HEK293 (cell line): ENCODE data around the gene ISOC1.

Experiments
- CTCF ChIA-PET: fragments of 350-600 bp; formaldehyde crosslinking; extraction: SDS; loops from one replicate; lab custom pipeline; 2021; ENCODE audit warnings: antibody characterized with exemption; lab: Yijun Ruan, JAX
- POLR2A ChIA-PET: fragments of 300-600 bp; formaldehyde crosslinking; extraction: SDS; loops from one replicate; lab custom pipeline; 2020; ENCODE audit warnings: antibody characterized with exemption, inconsistent platforms; lab: Yijun Ruan, JAX
- H3K27ac ChIP-seq: fragments of 200-500 bp; sonication (Bioruptor generic); 2 replicates; pipeline ENCODE4 v1.5.1; 2014; ENCODE audit warnings: low read depth, low read length, control low read depth, inconsistent platforms; ENCODE audit errors: extremely low read depth
- H3K36me3 ChIP-seq, 2 experiments: fragments of 200-500 bp in 1 of 2; sonication (Bioruptor generic) in 1 of 2; 1 replicate in 1 of 2; 2 replicates in 1 of 2; pipeline ENCODE4 v1.5.1; 2014 to 2017; ENCODE audit warnings: inconsistent platforms in 2 of 2, low read length in 2 of 2; ENCODE audit not compliant: control insufficient read depth in 2 of 2, insufficient read depth in 1 of 2
- H3K4me1 ChIP-seq: fragments of 200-500 bp; sonication (Bioruptor generic); 2 replicates; pipeline ENCODE4 v1.5.1; 2014; ENCODE audit warnings: mild to moderate bottlenecking, low read length, inconsistent platforms; ENCODE audit not compliant: control insufficient read depth, insufficient read depth
- H3K4me3 ChIP-seq: 2 replicates; pipeline ENCODE4 v1.5.1; 2011; ENCODE audit warnings: low read depth, mild to moderate bottlenecking, control low read depth, low read length, moderate library complexity
- H3K9me3 ChIP-seq: fragments of 200-500 bp; sonication (Bioruptor generic); 2 replicates; pipeline ENCODE4 v1.5.1; 2014; ENCODE audit warnings: low read depth, low read length, inconsistent platforms; ENCODE audit not compliant: control insufficient read depth, insufficient read depth
- FEZF1 ChIP-seq: fragments of 450-650 bp; formaldehyde crosslinking; IDR thresholded peaks from 2 replicates; pipeline ENCODE4 v1.5.1; 2016; ENCODE audit warnings: missing biosample characterization, missing genetic modification characterization
- HOXD13 ChIP-seq: sonication (generic); formaldehyde crosslinking; IDR thresholded peaks from 2 replicates; pipeline ENCODE4 v1.8.0; 2022; ENCODE audit warnings: missing genetic modification reagents, borderline replicate concordance
- INSM2 ChIP-seq: fragments of 450-650 bp; formaldehyde crosslinking; IDR thresholded peaks from 2 replicates; pipeline ENCODE4 v1.5.1; 2016; ENCODE audit warnings: missing biosample characterization, missing genetic modification characterization
- KLF1 ChIP-seq: fragments of 450-650 bp; formaldehyde crosslinking; IDR thresholded peaks from 2 replicates; pipeline ENCODE4 v1.5.1; 2016; ENCODE audit warnings: missing biosample characterization, missing genetic modification characterization
- KLF17 ChIP-seq: fragments of 450-650 bp; formaldehyde crosslinking; IDR thresholded peaks from 2 replicates; pipeline ENCODE4 v1.5.1; 2016; ENCODE audit warnings: missing biosample characterization, missing genetic modification characterization
- PRDM2 ChIP-seq: fragments of 450-650 bp; formaldehyde crosslinking; IDR thresholded peaks from 2 replicates; pipeline ENCODE4 v1.5.1; 2016; ENCODE audit warnings: missing biosample characterization, missing genetic modification characterization, borderline replicate concordance
- PRDM4 ChIP-seq: fragments of 450-650 bp; formaldehyde crosslinking; IDR thresholded peaks from 2 replicates; pipeline ENCODE4 v1.5.1; 2017; ENCODE audit warnings: missing biosample characterization, missing genetic modification characterization
- ZBTB20 ChIP-seq: fragments of 450-650 bp; formaldehyde crosslinking; IDR thresholded peaks from 2 replicates; pipeline ENCODE4 v1.5.1; 2016; ENCODE audit warnings: missing biosample characterization, missing genetic modification characterization
- ZEB2 ChIP-seq: fragments of 450-650 bp; formaldehyde crosslinking; IDR thresholded peaks from 2 replicates; pipeline ENCODE4 v1.5.1; 2016; ENCODE audit warnings: missing biosample characterization, missing genetic modification characterization
- ZNF114 ChIP-seq: fragments of 450-650 bp; formaldehyde crosslinking; IDR thresholded peaks from 2 replicates; pipeline ENCODE4 v1.5.0; 2017; ENCODE audit warnings: missing biosample characterization, missing genetic modification characterization
- ZNF140 ChIP-seq: fragments of 450-650 bp; formaldehyde crosslinking; IDR thresholded peaks from 2 replicates; pipeline ENCODE4 v1.5.1; 2016; ENCODE audit warnings: missing biosample characterization, missing genetic modification characterization
- ZNF26 ChIP-seq: fragments of 450-650 bp; formaldehyde crosslinking; IDR thresholded peaks from 2 replicates; pipeline ENCODE4 v1.5.1; 2016; ENCODE audit warnings: missing biosample characterization, missing genetic modification characterization
- ZNF302 ChIP-seq: fragments of 450-650 bp; formaldehyde crosslinking; IDR thresholded peaks from 2 replicates; pipeline ENCODE4 v1.5.1; 2016; ENCODE audit warnings: missing biosample characterization, missing genetic modification characterization, low read depth
- ZNF37A ChIP-seq: fragments of 450-650 bp; IDR thresholded peaks from 2 replicates; pipeline ENCODE4 v1.5.1; 2018; ENCODE audit warnings: missing biosample characterization, missing genetic modification characterization
- ZNF394 ChIP-seq: fragments of 450-650 bp; formaldehyde crosslinking; IDR thresholded peaks from 2 replicates; pipeline ENCODE4 v1.5.1; 2016; ENCODE audit warnings: missing biosample characterization, missing genetic modification characterization, mild to moderate bottlenecking, moderate library complexity, borderline replicate concordance
- ZNF416 ChIP-seq: fragments of 450-650 bp; formaldehyde crosslinking; IDR thresholded peaks from 2 replicates; pipeline ENCODE4 v1.5.1; 2016; ENCODE audit warnings: missing biosample characterization, missing genetic modification characterization
- ZNF426 ChIP-seq: fragments of 450-650 bp; formaldehyde crosslinking; IDR thresholded peaks from 2 replicates; pipeline ENCODE4 v1.5.1; 2017; ENCODE audit warnings: missing biosample characterization, missing genetic modification characterization, mild to moderate bottlenecking, inconsistent platforms, moderate library complexity
- ZNF473 ChIP-seq: fragments of 450-650 bp; formaldehyde crosslinking; IDR thresholded peaks from 2 replicates; pipeline ENCODE4 v1.5.1; 2017; ENCODE audit warnings: missing biosample characterization, missing genetic modification characterization
- ZNF544 ChIP-seq: fragments of 450-650 bp; formaldehyde crosslinking; IDR thresholded peaks from 2 replicates; pipeline ENCODE4 v1.5.0; 2017; ENCODE audit warnings: missing biosample characterization, missing genetic modification characterization
- ZNF548 ChIP-seq: fragments of 450-650 bp; formaldehyde crosslinking; IDR thresholded peaks from 2 replicates; pipeline ENCODE4 v1.5.1; 2016; ENCODE audit warnings: missing biosample characterization, missing genetic modification characterization
- ZNF561 ChIP-seq: fragments of 450-650 bp; IDR thresholded peaks from 2 replicates; pipeline ENCODE4 v1.5.1; 2018; ENCODE audit warnings: missing biosample characterization, missing genetic modification characterization, borderline replicate concordance
- ZNF621 ChIP-seq: fragments of 450-650 bp; formaldehyde crosslinking; IDR thresholded peaks from 2 replicates; pipeline ENCODE4 v1.5.1; 2017; ENCODE audit warnings: missing biosample characterization, missing genetic modification characterization
- ZNF777 ChIP-seq: fragments of 450-650 bp; formaldehyde crosslinking; IDR thresholded peaks from 2 replicates; pipeline ENCODE4 v1.5.1; 2017; ENCODE audit warnings: missing biosample characterization, missing genetic modification characterization, borderline replicate concordance
- ZNF791 ChIP-seq: fragments of 450-650 bp; formaldehyde crosslinking; IDR thresholded peaks from 2 replicates; pipeline ENCODE4 v1.5.1; 2016; ENCODE audit warnings: missing biosample characterization, missing genetic modification characterization

ISOC1 gene

GRCh38 chr5:129067745-129068144, 26.8 kb upstream of the ISOC1 start:
- H3K36me3 ChIP-seq = no peaks in the 10 kb centered on the region
- no peak overlapping the region for H3K4me3 ChIP-seq
- CTCF ChIA-PET = no interaction called here
- no peaks in the 10 kb centered on the region for H3K9me3 ChIP-seq
- no peaks in the 10 kb centered on the region; the same call in 1 of the 2 replicates for H3K4me1 ChIP-seq
- POLR2A ChIA-PET = no interaction called here
- no peak for TF ChIP-seq ZNF777 (tag by site-specific recombination)
- TF ChIP-seq KLF1 (tag by site-specific recombination) = no peak
- no peak for TF ChIP-seq KLF17 (tag by site-specific recombination)
- no peak for TF ChIP-seq PRDM4 (tag by site-specific recombination)
- TF ChIP-seq ZNF394 (tag by site-specific recombination) = no peak
- no peak for TF ChIP-seq ZNF416 (tag by site-specific recombination)
- no peak for TF ChIP-seq ZEB2
- TF ChIP-seq FEZF1 (tag by site-specific recombination) = no peak
- no peak for TF ChIP-seq HOXD13 (CRISPR knock-in tag)
- no peak for TF ChIP-seq ZNF114 (tag by site-specific recombination)
- TF ChIP-seq PRDM2 = no peak
- no peak for TF ChIP-seq ZNF548 (tag by site-specific recombination)
- no peak overlapping the region for H3K27ac ChIP-seq

GRCh38 chr5:129069292-129069691, 25.3 kb upstream of the ISOC1 start:
- Histone ChIP-seq H3K27ac (no peak overlapping the region), H3K4me3 (no peak overlapping the region), H3K4me1 (no peaks in the 10 kb centered on the region), H3K9me3 (no peaks in the 10 kb centered on the region), H3K36me3 (no peaks in the 10 kb centered on the region)
- POLR2A ChIA-PET = interaction anchor here (1.3 kb wide), 1 partner anchor 25 kb away, joined by 5 read pairs; the partner anchor contains the start of gene ISOC1
- CTCF ChIA-PET = interaction anchor here (0.8 to 1.1 kb wide), 2 partner anchors 12 to 636 kb away, joined by 3 read pairs; no protein-coding TSS in a partner anchor
- TF ChIP-seq ZNF302 (tag by site-specific recombination) (no peak), ZNF426 (tag by site-specific recombination) (no peak), ZNF140 (tag by site-specific recombination) (no peak), ZNF473 (tag by site-specific recombination) (no peak), ZNF561 (no peak), ZNF26 (tag by site-specific recombination) (no peak), KLF1 (tag by site-specific recombination) (no peak), ZNF791 (no peak), ZBTB20 (tag by site-specific recombination) (no peak), ZNF37A (no peak), ZNF544 (tag by site-specific recombination) (no peak), ZNF621 (no peak), INSM2 (tag by site-specific recombination) (no peak)
